Omental fat pad (tissue), 4 donors: ENCODE measurements around the gene RNF38. TPM values are rescaled to one million over a fixed set of nuclear protein-coding genes. Genes with fewer than 3 reads are reported as not detected.

ENCODE experiments used
- ATAC-seq: fragments of 150-250 bp; one replicate; pipeline ENCODE4 v1.9.1; 2016; ENCODE audit warnings: mild to moderate bottlenecking, moderate library complexity; ENCODE audit not compliant: low FRiP score
- DNase-seq: peaks from one replicate; pipeline ENCODE4 v3.0.0-alpha.2; 2019; ENCODE audit warnings: low spot score
- CTCF ChIP-seq, 3 donors: fragments of 450-650 bp; IDR thresholded peaks; one replicate each; pipeline ENCODE4 v1.5.1; 2016 to 2017; ENCODE audit warnings: antibody characterized with exemption in 3 of 3, mild to moderate bottlenecking in 3 of 3, moderate library complexity in 2 of 3
- total RNA-seq, 4 donors: library from RNA; depleted of rRNA; stranded (reverse); fragments of >200 nt; gene quantifications; one replicate each; pipeline ENCODE4 v1.1.0, GENCODE V29; 2016

RNF38 gene
- total RNA-seq, 4 donors from 2014 or later: 19.9 to 37.8 (median 23.2) TPM

GRCh38 chr9:36346569-36346968 lies 53.5 kb downstream of the RNF38 start:
- ATAC-seq (no peak), DNase-seq (no peak)
- no peak for TF ChIP-seq CTCF (IDR thresholded peaks at IDR 0.05)

- ATAC-seq (no peak), DNase-seq (no peak)
- no peak for TF ChIP-seq CTCF (IDR thresholded peaks at IDR 0.05)
Measured at GRCh38 chr9:36345103-36345846, 54.8 kb downstream of the RNF38 start.

- no peak for ATAC-seq
- no peak for DNase-seq
- no peak for TF ChIP-seq CTCF (IDR thresholded peaks at IDR 0.05)
Measured at GRCh38 chr9:36341936-36342577, 58.0 kb downstream of the RNF38 start.

- no peak for TF ChIP-seq CTCF (IDR thresholded peaks at IDR 0.05)
- DNase-seq: no peak
- no peak for ATAC-seq
Measured at GRCh38 chr9:36337865-36338264, 62.2 kb downstream of the RNF38 start.

GRCh38 chr9:36337002-36337401 lies 63.1 kb downstream of the RNF38 start:
- DNase-seq (no peak), ATAC-seq (no peak)
- no peak for TF ChIP-seq CTCF (IDR thresholded peaks at IDR 0.05)

GRCh38 chr9:36336131-36336907 lies 63.8 kb downstream of the RNF38 start:
- TF ChIP-seq CTCF (IDR thresholded peaks at IDR 0.05): no peak
- ATAC-seq (no peak), DNase-seq (no peak)
